IPS-18c (cell line): ENCODE measurements around the gene OTC.
A peak's percentile ranks its signal among the peaks of the same experiment; 100 is the strongest.

ENCODE experiments used
- H3K4me3 ChIP-seq: 2 replicates; pipeline ENCODE4 v1.7.0; 2013; ENCODE audit warnings: low read depth, mild to moderate bottlenecking, low read length, moderate library complexity; ENCODE audit not compliant: insufficient read depth
- H3K9me3 ChIP-seq: one replicate; pipeline ENCODE4 v1.6.1; 2013; ENCODE audit warnings: mild to moderate bottlenecking, low read length, moderate library complexity; ENCODE audit not compliant: control insufficient read depth, insufficient read depth

The OTC gene

DNA sequence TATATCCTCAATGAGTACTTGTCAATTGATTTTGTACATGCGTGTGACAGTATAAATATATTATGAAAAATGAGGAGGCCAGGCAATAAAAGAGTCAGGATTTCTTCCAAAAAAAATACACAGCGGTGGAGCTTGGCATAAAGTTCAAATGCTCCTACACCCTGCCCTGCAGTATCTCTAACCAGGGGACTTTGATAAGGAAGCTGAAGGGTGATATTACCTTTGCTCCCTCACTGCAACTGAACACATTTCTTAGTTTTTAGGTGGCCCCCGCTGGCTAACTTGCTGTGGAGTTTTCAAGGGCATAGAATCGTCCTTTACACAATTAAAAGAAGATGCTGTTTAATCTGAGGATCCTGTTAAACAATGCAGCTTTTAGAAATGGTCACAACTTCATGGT lies at the start of gene OTC:
Gene OTC (plus strand): TSS at position 243 of the 400 bp plus-strand sequence. CDS start 93 bp downstream, at position 336.
- peaks cover 6% of the 10 kb centered on the region for H3K9me3 ChIP-seq
- no peak within 1 kb of the TSS for H3K4me3 ChIP-seq

DNA sequence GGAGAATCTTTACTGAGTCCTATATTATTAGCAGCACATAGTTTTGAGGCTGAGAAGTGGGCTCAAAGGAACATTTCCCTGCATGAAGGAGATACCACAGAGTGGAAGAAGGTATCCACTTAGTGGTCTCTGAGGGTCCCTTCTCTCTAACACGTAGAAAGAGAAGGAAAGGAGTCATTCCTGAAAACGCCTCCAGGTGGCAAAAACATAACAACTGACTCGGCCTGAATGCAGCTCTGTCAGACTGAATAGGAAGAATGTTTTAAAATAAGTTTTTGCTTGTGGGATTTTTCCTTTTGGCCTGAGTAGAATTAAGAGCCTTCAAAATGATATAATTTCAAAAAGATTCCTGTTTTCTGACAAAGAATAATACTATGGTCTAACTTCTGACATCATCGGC lies 48.4 kb upstream of the OTC start:
- Histone ChIP-seq H3K4me3 (no peak overlapping the region), H3K9me3 (no peaks in the 10 kb centered on the region)

DNA sequence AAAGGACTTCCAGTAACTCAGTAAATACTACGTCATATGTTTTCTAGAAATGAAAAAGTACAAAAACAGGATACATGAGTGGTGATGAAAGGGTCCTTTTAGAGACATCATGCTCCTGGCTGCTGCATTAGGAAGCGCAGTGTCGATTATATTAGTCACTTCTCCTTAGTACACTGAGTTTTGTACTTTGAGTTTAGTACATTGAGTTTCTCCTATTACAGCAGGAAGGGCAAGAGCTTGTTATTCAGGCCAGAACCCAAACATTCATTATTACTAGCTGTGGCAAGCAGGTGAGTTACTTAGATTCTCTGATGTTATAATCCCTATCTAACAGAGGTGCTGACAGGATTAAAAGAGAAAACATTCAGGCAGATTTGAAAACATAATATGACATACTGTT lies 46.4 kb upstream of the OTC start:
- Histone ChIP-seq H3K4me3 (no peak overlapping the region), H3K9me3 (no peaks in the 10 kb centered on the region)

- Histone ChIP-seq H3K9me3 (no peaks in the 10 kb centered on the region), H3K4me3 (no peak overlapping the region)
Measured at GRCh38 chrX:38311743-38312142, 40.7 kb upstream of the OTC start.

DNA sequence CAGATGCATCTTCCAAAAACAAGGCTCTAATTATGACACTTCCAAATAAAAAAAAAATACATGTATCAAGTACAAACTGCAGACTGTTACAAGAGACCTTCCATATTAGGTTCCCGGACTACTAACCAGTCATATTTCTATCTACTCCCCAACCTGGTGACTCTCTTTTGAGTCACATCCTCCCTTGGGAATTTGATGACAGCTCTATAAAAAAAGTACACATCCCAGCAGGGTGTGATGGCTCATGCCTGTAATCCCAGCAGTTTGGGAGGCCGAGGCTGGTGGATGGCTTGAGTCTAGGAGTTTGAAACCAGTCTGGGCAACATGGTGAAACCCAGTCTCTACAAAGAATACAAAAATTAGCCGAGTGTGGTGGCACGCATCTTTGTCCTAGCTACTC lies 40.0 kb upstream of the OTC start:
- H3K9me3 ChIP-seq, result no peaks in the 10 kb centered on the region

DNA sequence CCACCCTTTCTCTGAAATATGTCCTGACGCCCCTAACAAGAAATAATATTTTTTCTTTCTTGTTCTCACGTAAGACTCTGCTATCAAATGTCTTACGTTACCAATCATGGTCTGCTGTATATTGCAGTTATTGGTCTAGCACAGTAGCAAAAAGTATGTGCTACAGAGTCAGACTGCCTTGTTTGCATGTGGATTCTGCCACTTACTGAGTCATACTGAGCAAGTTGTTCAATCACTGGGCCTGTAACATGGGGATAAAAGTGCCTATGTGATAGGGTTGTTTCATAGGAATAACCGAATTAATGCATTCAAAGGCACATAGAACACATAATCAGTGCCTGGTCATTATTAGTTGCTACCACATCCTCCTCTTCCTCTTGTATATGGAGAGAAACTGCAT lies 39.2 kb upstream of the OTC start:
- no peak overlapping the region for H3K4me3 ChIP-seq
- no peaks in the 10 kb centered on the region for H3K9me3 ChIP-seq

More for the DNA sequence above, 40.0 kb upstream of the OTC start:
- H3K4me3 ChIP-seq, result no peak overlapping the region

GRCh38 chrX:38315186-38315585 lies 37.2 kb upstream of the OTC start:
- Histone ChIP-seq H3K4me3 (no peak overlapping the region), H3K9me3 (no peaks in the 10 kb centered on the region)

DNA sequence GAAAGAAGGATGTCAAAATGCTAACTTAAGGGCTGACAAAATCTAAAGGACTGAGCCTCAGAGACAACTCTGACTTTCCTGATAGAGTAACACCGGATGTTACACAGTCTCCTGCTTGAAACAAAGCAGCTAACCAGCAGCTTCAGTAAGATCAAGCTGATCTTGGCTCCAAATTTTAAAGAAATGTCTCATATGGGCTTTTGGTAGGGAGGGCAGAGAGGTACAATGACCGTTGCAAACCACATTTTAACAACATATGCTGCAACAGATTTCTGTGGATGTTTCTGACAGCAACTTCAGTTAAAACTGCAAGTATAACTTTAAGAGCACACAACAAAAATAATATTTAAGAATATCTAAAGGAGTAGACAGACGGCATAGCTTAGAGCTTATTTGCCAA lies 34.2 kb upstream of the OTC start:
- Histone ChIP-seq H3K9me3 (peaks cover 2% of the 10 kb centered on the region), H3K4me3 (no peak overlapping the region)

DNA sequence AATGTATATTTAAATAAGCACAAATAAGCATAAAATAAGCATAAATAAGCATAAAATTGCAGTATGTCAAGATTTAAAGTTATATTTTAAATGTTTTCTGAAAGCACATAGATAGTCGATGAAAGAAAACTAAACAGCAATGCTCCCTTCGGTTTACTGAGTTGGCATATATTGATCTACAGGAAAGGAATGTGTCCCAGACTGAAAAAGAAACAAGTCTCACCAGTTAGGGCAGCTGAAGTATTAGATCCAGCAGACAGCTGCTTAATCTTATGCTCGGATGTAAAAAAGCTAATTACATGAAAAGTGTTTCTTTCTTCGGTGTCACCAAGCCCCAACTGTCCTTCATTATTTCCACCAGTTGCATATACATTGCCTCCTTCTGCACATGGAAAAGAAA lies 33.8 kb upstream of the OTC start:
- no peak overlapping the region for H3K4me3 ChIP-seq
- peaks cover 2% of the 10 kb centered on the region for H3K9me3 ChIP-seq

- Histone ChIP-seq H3K4me3 (no peak overlapping the region), H3K9me3 (peaks cover 2% of the 10 kb centered on the region)
Measured at GRCh38 chrX:38320819-38321218, 31.6 kb upstream of the OTC start.

GRCh38 chrX:38326086-38326485 lies 26.3 kb upstream of the OTC start:
- Histone ChIP-seq H3K9me3 (no peaks in the 10 kb centered on the region), H3K4me3 (peak overlapping the region; percentile 87)

- Histone ChIP-seq H3K9me3 (no peaks in the 10 kb centered on the region), H3K4me3 (peak within 1 kb of the TSS; percentile 87)
Measured at GRCh38 chrX:38327007-38327774, 25.2 kb upstream of the OTC start, which contains the start of gene RPGR. RPGR (minus strand) TSS chrX:38327509; CDS start chrX:38327367, 142 bp downstream.

DNA sequence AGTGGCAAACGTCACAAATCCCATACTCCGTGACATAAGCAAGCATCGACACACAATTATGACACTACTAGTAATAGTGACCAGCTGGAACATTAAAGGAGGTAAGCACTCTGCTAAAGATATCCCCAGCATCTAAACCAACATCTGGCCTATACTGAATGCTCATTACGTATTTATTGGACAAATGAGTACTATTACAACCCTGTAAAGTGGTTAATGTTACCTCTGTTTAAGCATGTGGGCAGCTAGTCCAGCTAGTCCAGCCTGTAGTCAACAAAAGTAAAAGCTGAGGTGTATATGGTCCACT lies 24.7 kb upstream of the OTC start:
- no peak overlapping the region for H3K4me3 ChIP-seq
- no peaks in the 10 kb centered on the region for H3K9me3 ChIP-seq

GRCh38 chrX:38332505-38332904 lies 19.9 kb upstream of the OTC start:
- Histone ChIP-seq H3K4me3 (no peak overlapping the region), H3K9me3 (no peaks in the 10 kb centered on the region)

- H3K9me3 ChIP-seq, result no peaks in the 10 kb centered on the region
- no peak overlapping the region for H3K4me3 ChIP-seq
Measured at GRCh38 chrX:38335382-38335781, 17.0 kb upstream of the OTC start.

GRCh38 chrX:38336538-38337240 lies 15.7 kb upstream of the OTC start:
- Histone ChIP-seq H3K9me3 (no peaks in the 10 kb centered on the region), H3K4me3 (no peak overlapping the region)

- Histone ChIP-seq H3K9me3 (no peaks in the 10 kb centered on the region), H3K4me3 (no peak overlapping the region)
Measured at GRCh38 chrX:38341442-38341841, 11.0 kb upstream of the OTC start.

GRCh38 chrX:38342853-38343778 lies 9.3 kb upstream of the OTC start:
- H3K4me3 ChIP-seq, result no peak overlapping the region
- H3K9me3 ChIP-seq, result no peaks in the 10 kb centered on the region
